Stimulated activated CD4-positive, alpha-beta T cell treated with anti-CD3 and anti-CD28 coated beads, TNF-alpha, amount 100 ng/mL, for 24 hours (primary cell): ENCODE measurements around the gene NPIPB8.
"Not testable (repeated sequence)": the region's sequence is repeated elsewhere in the genome, so short reads cannot be mapped to it uniquely, and the experiment has no call there.

ENCODE experiments used
- DNase-seq, 3 experiments: peaks; one replicate each; pipeline ENCODE4 v3.0.0-alpha.2; 2020; ENCODE audit warnings: low read depth in 3 of 3

Gene NPIPB8

GRCh38 chr16:28623172-28623711 lies 14.6 kb upstream of the NPIPB8 start:
- DNase-seq = peak; percentile 35 to 76 (median 48)

- not testable (repeated sequence) for DNase-seq
Observed at GRCh38 chr16:28630905-28631304, 7.0 kb upstream of the NPIPB8 start.

GRCh38 chr16:28636093-28636823 lies 1.6 kb upstream of the NPIPB8 start:
- not testable (repeated sequence) for DNase-seq

- DNase-seq = not testable (repeated sequence)
Observed at GRCh38 chr16:28638359-28638758, 494 bp downstream of the NPIPB8 start.

- not testable (repeated sequence) for DNase-seq
Observed at GRCh38 chr16:28639959-28640358, 2.1 kb downstream of the NPIPB8 start.

GRCh38 chr16:28666264-28666663 lies 28.4 kb downstream of the NPIPB8 start:
- DNase-seq = not testable (repeated sequence)

- DNase-seq = not testable (repeated sequence)
Observed at GRCh38 chr16:28667480-28667879, 29.6 kb downstream of the NPIPB8 start.

- DNase-seq = not testable (repeated sequence)
Observed at GRCh38 chr16:28668199-28668598, 30.3 kb downstream of the NPIPB8 start.

DNA sequence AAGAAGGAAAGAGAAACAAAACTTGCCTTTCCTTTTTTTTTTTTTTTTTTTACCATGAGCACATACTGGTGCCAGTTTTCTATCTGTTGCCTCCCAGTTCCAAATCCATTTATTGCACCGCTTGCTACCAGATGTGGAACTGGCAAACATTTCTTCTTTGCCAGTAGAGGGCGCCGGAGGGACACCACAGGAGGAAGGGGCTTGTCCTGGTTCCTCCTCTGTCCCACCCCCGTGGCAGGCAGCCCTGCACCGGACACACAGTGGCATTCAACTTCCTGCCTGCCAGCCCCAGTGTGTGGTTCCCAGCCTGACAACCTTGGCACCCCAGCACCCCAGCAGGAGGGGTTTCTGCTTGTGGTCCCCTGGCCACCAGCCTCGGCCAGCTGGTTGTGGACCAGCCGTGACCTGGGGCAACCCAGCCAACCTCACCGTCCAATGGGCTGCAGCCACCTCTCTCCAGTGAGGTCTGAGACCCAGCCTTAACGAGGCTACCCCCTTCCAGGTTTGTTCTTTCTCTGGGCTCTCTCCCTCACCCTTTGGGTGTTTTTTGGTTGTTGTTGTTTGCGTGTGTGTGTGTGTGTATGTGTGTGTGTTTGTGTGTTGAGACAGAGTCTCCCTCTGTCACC lies 50.6 kb downstream of the NPIPB8 start:
- not testable (repeated sequence) for DNase-seq

DNA sequence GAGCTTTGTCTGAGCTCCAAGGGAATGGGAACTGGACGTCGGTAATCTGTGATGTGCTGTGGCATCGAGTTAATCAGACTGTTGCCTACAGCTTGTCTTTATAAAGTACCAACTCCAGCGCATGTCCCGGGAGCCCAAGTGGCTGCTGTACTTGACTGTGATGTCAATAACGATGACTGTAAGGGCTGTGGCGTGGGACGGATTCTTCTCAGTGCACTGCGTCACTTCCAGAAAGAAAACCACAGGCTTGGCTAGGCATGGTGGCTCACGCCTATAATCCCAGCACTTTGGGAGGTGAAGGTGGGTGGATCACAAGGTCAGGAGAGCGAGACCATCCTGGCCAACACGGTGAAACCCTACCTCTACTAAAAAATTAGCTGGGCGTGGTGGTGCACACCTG lies 51.6 kb downstream of the NPIPB8 start:
- not testable (repeated sequence) for DNase-seq

GRCh38 chr16:28691722-28692121 lies 53.9 kb downstream of the NPIPB8 start:
- not testable (repeated sequence) for DNase-seq

- not testable (repeated sequence) for DNase-seq
Observed at GRCh38 chr16:28693257-28693950, 55.5 kb downstream of the NPIPB8 start.

DNA sequence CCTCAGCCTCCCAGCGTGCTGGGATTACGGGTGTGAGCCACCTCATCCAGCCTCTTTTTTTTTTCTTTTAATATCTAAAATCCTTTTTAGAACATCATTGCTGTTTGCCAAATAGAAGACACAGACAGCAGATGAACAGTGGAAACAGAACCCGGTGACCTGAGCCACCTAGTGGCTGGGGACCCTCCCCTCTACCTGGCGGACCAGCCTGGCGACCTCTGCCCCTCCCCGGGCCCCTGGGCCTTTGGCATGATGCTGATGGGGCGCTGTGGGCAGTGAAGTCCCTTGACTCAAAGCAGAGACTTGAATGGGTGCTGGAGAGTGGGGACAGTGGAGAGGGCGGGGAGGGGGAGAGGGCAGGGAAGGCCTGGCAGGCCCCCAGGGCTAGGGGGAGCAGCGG lies 61.9 kb downstream of the NPIPB8 start:
- not testable (repeated sequence) for DNase-seq

DNA sequence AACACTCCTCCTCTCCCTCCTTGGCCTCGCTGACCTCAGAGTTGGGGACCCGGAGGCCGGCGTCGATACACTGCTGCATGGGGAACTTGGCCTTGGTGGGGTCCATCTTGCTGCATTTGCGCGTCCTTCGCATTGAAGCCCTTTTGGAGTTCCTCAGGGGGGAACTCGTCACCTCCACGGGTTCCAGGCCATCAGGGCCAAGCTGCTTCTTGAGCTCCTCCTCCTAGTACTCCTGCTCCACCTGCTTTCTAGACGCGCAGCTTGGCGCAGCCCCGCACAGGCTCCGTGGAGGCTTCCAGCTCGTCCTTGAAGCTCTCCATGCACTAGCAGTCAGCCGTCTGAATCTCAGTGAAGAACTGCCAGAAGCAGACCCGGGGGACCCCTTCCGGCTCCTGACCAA lies 62.5 kb downstream of the NPIPB8 start:
- not testable (repeated sequence) for DNase-seq

GRCh38 chr16:28701384-28701783 lies 63.5 kb downstream of the NPIPB8 start:
- not testable (repeated sequence) for DNase-seq

- not testable (repeated sequence) for DNase-seq
Observed at GRCh38 chr16:28704246-28704645, 66.4 kb downstream of the NPIPB8 start.
